ENCODE data around the gene IGDCC3.

IGDCC3 gene

DNA sequence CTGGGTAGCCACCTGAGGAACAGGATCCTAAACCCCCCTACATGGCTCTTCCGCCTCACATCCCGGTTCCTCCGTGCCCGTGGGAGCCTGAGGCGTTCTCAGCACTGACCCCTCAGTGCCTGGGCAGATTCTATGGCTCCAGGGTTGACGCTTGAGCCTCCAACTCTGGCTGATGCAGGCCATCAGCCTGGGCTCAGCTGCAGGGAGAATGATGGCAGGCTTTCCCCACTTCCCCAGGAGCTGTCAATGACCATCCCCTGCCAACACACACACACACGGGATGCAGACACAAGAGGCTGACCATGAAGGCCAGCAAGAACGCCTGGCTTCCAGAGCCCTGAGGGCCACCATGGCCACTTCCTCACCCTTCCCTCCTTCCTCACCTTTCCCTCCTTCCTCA is 15.8 kb upstream of the IGDCC3 start:
- Histone ChIP-seq H3K4me3 (ENCODE audit: insufficient read depth, low read length, poor library complexity, severe bottlenecking) (no peak overlapping the region), H3K79me2 (ENCODE audit: insufficient read depth, low read length) (no peaks in the 10 kb centered on the region), H3K36me3 (ENCODE audit: low read length) (no peaks in the 10 kb centered on the region), H4K20me1 (ENCODE audit: low read depth, low read length) (no peaks in the 10 kb centered on the region), H3F3A (ENCODE audit: insufficient read depth) (no peaks in the 10 kb centered on the region), H3K27ac (ENCODE audit: low read depth, low read length) (no peak overlapping the region), H3K9me2 (replicated peaks; ENCODE audit: insufficient read depth, low read length) (no peaks in the 10 kb centered on the region), H3K27me3 (ENCODE audit: low read length) (no peaks in the 10 kb centered on the region), H3K9me3 (ENCODE audit: insufficient read depth, low read length) (no peaks in the 10 kb centered on the region), H3K9ac (ENCODE audit: low read length) (no peak overlapping the region), H2AFZ (ENCODE audit: low read depth, low read length, severe bottlenecking) (no peak overlapping the region), H3K4me2 (ENCODE audit: low read depth, low read length, poor library complexity, severe bottlenecking) (no peak overlapping the region)
- TF ChIP-seq, protein P1, sequence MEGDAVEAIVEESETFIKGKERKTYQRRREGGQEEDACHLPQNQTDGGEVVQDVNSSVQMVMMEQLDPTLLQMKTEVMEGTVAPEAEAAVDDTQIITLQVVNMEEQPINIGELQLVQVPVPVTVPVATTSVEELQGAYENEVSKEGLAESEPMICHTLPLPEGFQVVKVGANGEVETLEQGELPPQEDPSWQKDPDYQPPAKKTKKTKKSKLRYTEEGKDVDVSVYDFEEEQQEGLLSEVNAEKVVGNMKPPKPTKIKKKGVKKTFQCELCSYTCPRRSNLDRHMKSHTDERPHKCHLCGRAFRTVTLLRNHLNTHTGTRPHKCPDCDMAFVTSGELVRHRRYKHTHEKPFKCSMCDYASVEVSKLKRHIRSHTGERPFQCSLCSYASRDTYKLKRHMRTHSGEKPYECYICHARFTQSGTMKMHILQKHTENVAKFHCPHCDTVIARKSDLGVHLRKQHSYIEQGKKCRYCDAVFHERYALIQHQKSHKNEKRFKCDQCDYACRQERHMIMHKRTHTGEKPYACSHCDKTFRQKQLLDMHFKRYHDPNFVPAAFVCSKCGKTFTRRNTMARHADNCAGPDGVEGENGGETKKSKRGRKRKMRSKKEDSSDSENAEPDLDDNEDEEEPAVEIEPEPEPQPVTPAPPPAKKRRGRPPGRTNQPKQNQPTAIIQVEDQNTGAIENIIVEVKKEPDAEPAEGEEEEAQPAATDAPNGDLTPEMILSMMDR (IDR thresholded peaks at IDR 0.05; ENCODE audit: insufficient read depth, low read length, poor library complexity, severe bottlenecking): no peak
- no peak for TF ChIP-seq EZH2phosphoT487 (conservative IDR thresholded peaks at IDR 0.05; ENCODE audit: low read length)

DNA sequence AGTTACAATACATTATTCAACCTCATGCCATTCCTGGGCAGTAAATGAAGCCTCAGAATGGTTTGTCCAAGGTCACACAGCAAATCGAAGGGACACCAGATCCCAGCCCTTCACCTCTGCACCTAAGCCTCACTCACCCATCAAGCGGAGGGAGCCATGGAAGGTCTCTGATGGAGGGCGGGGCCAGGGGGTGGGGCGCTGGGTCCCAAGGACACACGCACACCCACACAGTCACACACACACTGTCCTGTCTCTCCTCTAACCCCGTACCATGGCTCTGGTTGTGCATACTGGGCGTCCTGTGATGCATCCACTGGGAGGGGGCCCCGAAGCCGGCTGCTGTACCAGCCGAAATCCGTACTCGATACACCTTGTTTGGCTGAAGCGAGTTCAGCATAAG is 15.3 kb upstream of the IGDCC3 start:
- H3K9ac ChIP-seq (ENCODE audit: low read length): no peak overlapping the region
- H4K20me1 ChIP-seq (ENCODE audit: low read depth, low read length): no peaks in the 10 kb centered on the region
- H3K79me2 ChIP-seq (ENCODE audit: insufficient read depth, low read length): no peaks in the 10 kb centered on the region
- H3K4me3 ChIP-seq (ENCODE audit: insufficient read depth, low read length, poor library complexity, severe bottlenecking): no peak overlapping the region
- H3K4me2 ChIP-seq (ENCODE audit: low read depth, low read length, poor library complexity, severe bottlenecking): no peak overlapping the region
- no peak overlapping the region for H3K27ac ChIP-seq (ENCODE audit: low read depth, low read length)
- no peaks in the 10 kb centered on the region for H3K9me3 ChIP-seq (ENCODE audit: insufficient read depth, low read length)
- no peaks in the 10 kb centered on the region for H3K36me3 ChIP-seq (ENCODE audit: low read length)
- no peaks in the 10 kb centered on the region for H3K27me3 ChIP-seq (ENCODE audit: low read length)
- H2AFZ ChIP-seq (ENCODE audit: low read depth, low read length, severe bottlenecking): no peak overlapping the region
- TF ChIP-seq, protein P1 (IDR thresholded peaks at IDR 0.05; ENCODE audit: insufficient read depth, low read length, poor library complexity, severe bottlenecking): no peak
- no peak for TF ChIP-seq EZH2phosphoT487 (conservative IDR thresholded peaks at IDR 0.05; ENCODE audit: low read length)
- H3K9me2 ChIP-seq (replicated peaks; ENCODE audit: insufficient read depth, low read length): no peaks in the 10 kb centered on the region
- no peaks in the 10 kb centered on the region for H3F3A ChIP-seq (ENCODE audit: insufficient read depth)

DNA sequence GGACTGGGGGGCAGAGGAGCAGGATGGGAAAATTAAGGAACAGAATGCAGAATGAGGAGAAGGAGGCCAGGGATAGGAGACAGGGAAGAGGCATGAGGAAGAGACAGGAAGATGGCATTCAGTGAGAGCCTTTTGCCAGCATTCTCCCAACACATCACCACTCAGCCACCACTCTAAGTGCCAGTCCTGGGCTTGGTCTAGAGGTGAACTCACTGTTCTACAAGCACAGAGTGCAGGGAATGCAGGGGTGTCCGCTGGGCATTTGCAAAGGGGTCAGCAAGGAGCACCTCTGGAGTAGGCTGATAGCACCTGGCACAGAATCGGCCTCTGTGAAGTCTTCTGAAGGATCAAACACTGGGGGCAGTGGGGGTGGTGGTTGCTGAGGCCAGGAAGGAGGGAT is 14.6 kb upstream of the IGDCC3 start:
- H4K20me1 ChIP-seq (ENCODE audit: low read depth, low read length): no peaks in the 10 kb centered on the region
- H3F3A ChIP-seq (ENCODE audit: insufficient read depth): no peaks in the 10 kb centered on the region
- H3K9me3 ChIP-seq (ENCODE audit: insufficient read depth, low read length): no peaks in the 10 kb centered on the region
- no peaks in the 10 kb centered on the region for H3K9me2 ChIP-seq (replicated peaks; ENCODE audit: insufficient read depth, low read length)
- H2AFZ ChIP-seq (ENCODE audit: low read depth, low read length, severe bottlenecking): no peak overlapping the region
- no peaks in the 10 kb centered on the region for H3K79me2 ChIP-seq (ENCODE audit: insufficient read depth, low read length)
- no peaks in the 10 kb centered on the region for H3K27me3 ChIP-seq (ENCODE audit: low read length)
- no peak overlapping the region for H3K9ac ChIP-seq (ENCODE audit: low read length)
- no peak overlapping the region for H3K4me2 ChIP-seq (ENCODE audit: low read depth, low read length, poor library complexity, severe bottlenecking)
- no peak overlapping the region for H3K27ac ChIP-seq (ENCODE audit: low read depth, low read length)
- H3K36me3 ChIP-seq (ENCODE audit: low read length): no peaks in the 10 kb centered on the region
- TF ChIP-seq, protein P1 (IDR thresholded peaks at IDR 0.05; ENCODE audit: insufficient read depth, low read length, poor library complexity, severe bottlenecking): no peak
- H3K4me3 ChIP-seq (ENCODE audit: insufficient read depth, low read length, poor library complexity, severe bottlenecking): no peak overlapping the region

DNA sequence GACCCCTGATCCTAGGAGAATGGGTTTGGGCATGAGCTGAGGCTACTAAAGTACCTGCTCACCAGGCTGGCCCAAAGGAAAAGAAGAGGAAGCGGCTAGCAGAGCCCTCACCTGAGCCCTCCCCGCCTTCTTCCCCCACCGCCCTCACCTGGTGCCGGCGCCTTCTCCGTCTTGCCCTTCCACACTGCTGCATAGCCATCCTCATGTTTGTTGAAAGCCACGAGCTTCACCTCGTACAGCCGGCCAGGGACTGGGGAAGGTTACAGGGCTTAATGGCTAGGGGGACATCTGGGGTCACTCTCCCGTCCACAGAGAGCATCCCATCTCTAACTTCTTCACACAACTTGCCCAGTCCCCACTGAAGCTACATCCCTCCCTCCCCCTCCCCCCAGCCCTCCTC is 13.9 kb upstream of the IGDCC3 start:
- no peaks in the 10 kb centered on the region for H3K9me2 ChIP-seq (replicated peaks; ENCODE audit: insufficient read depth, low read length)
- no peak overlapping the region for H3K27ac ChIP-seq (ENCODE audit: low read depth, low read length)
- TF ChIP-seq EZH2phosphoT487 (conservative IDR thresholded peaks at IDR 0.05; ENCODE audit: low read length): no peak
- TF ChIP-seq, protein P1 (IDR thresholded peaks at IDR 0.05; ENCODE audit: insufficient read depth, low read length, poor library complexity, severe bottlenecking): no peak
- no peaks in the 10 kb centered on the region for H3K27me3 ChIP-seq (ENCODE audit: low read length)
- H3K4me2 ChIP-seq (ENCODE audit: low read depth, low read length, poor library complexity, severe bottlenecking): no peak overlapping the region
- H3F3A ChIP-seq (ENCODE audit: insufficient read depth): no peaks in the 10 kb centered on the region
- no peak overlapping the region for H3K9ac ChIP-seq (ENCODE audit: low read length)
- no peaks in the 10 kb centered on the region for H3K9me3 ChIP-seq (ENCODE audit: insufficient read depth, low read length)
- no peak overlapping the region for H3K4me3 ChIP-seq (ENCODE audit: insufficient read depth, low read length, poor library complexity, severe bottlenecking)
- no peak overlapping the region for H2AFZ ChIP-seq (ENCODE audit: low read depth, low read length, severe bottlenecking)
- H3K79me2 ChIP-seq (ENCODE audit: insufficient read depth, low read length): no peaks in the 10 kb centered on the region
- no peaks in the 10 kb centered on the region for H3K36me3 ChIP-seq (ENCODE audit: low read length)
- H4K20me1 ChIP-seq (ENCODE audit: low read depth, low read length): no peaks in the 10 kb centered on the region
